HG02884 (cell line): ENCODE data around the gene TTYH1.
"Not testable (repeated sequence)": the region's sequence is repeated elsewhere in the genome, so short reads cannot be mapped to it uniquely, and the experiment has no call there.

Source experiments
- ATAC-seq: cut with Tn5 transposase; IDR thresholded peaks from one replicate; pipeline ENCODE4 v1.9.1; 2021; ENCODE audit warnings: mild to moderate bottlenecking, moderate library complexity; ENCODE audit not compliant: unreplicated experiment

The TTYH1 gene

GRCh38 chr19:54436628-54437252 is 21.5 kb downstream of the TTYH1 start:
- no peak for ATAC-seq

GRCh38 chr19:54439174-54439851 is 24.0 kb downstream of the TTYH1 start:
- no peak for ATAC-seq

GRCh38 chr19:54440641-54441040 is 25.4 kb downstream of the TTYH1 start:
- no peak for ATAC-seq

GRCh38 chr19:54444737-54445136 is 29.5 kb downstream of the TTYH1 start:
- ATAC-seq: no peak

GRCh38 chr19:54446349-54446748 is 31.1 kb downstream of the TTYH1 start:
- ATAC-seq: not testable (repeated sequence)

- ATAC-seq: no peak
These were observed 32.9 kb downstream of the TTYH1 start for GRCh38 chr19:54448040-54448773.

GRCh38 chr19:54448774-54449700 is 33.8 kb downstream of the TTYH1 start, which contains the start of gene LENG8:
Gene LENG8, plus strand, starts transcription at chr19:54449199. Its CDS starts 2,146 bp downstream, at chr19:54451345.
- peak; percentile 84 for ATAC-seq

- ATAC-seq: peak; percentile 5
These were observed 34.4 kb downstream of the TTYH1 start for GRCh38 chr19:54449701-54450069.

- no peak for ATAC-seq
These were observed 36.1 kb downstream of the TTYH1 start for GRCh38 chr19:54451331-54451871.

- no peak for ATAC-seq
These were observed 36.7 kb downstream of the TTYH1 start for GRCh38 chr19:54451997-54452396.

GRCh38 chr19:54452626-54453025 is 37.4 kb downstream of the TTYH1 start:
- ATAC-seq: no peak

- no peak for ATAC-seq
These were observed 38.9 kb downstream of the TTYH1 start for GRCh38 chr19:54453921-54454780.

GRCh38 chr19:54454781-54455675 is 39.8 kb downstream of the TTYH1 start:
- ATAC-seq: no peak

GRCh38 chr19:54455786-54456422 is 40.6 kb downstream of the TTYH1 start:
- ATAC-seq: no peak

GRCh38 chr19:54456423-54457373 is 41.4 kb downstream of the TTYH1 start:
- no peak for ATAC-seq

- ATAC-seq: no peak
These were observed 42.7 kb downstream of the TTYH1 start for GRCh38 chr19:54457773-54458647.
